Cardiac fibroblast (primary cell): ENCODE results near the gene FEN1.

Experiments used
- DNase-seq, 2 donors: peaks; one replicate each; pipeline versions ENCODE4 v3.0.0 to v3.0.0-alpha.2; 2010; ENCODE audit warnings: low read depth in 2 of 2
- H3K4me3 ChIP-seq, 2 donors: replicated peaks in 1 of 2; 1 replicate in 1 of 2; 2 replicates in 1 of 2; pipeline ENCODE4 v1.5.1; 2011; ENCODE audit warnings: low read depth in 2 of 2, low read length in 2 of 2, mild to moderate bottlenecking in 2 of 2, moderate library complexity in 1 of 2
- TF ChIP-seq, protein P1 (sequence below): IDR thresholded peaks from one replicate; pipeline ENCODE4 v1.5.1; 2011; ENCODE audit warnings: low read depth, mild to moderate bottlenecking, low read length, inconsistent platforms

FEN1 gene

DNA sequence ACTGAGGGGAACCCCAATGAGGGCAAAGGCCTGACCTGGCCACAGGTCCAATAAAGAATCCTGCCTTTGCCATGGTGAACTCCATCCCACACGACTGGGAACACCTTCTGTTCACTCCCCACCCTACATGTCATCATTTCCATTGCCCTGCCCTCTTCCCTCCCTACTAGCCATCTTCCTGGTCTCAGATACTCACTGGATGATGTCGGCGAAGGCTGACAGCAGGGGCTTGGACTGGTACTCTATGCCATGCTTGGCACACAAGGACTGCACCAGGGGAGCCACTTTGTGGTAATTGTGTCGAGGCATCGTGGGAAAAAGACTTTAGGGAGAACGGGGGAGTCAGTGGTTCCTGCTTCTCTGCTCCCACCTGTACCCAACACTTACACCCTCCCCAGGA, 9.9 kb downstream of the FEN1 start:
- no peak for DNase-seq
- no peak overlapping the region for H3K4me3 ChIP-seq
- TF ChIP-seq, protein P1, sequence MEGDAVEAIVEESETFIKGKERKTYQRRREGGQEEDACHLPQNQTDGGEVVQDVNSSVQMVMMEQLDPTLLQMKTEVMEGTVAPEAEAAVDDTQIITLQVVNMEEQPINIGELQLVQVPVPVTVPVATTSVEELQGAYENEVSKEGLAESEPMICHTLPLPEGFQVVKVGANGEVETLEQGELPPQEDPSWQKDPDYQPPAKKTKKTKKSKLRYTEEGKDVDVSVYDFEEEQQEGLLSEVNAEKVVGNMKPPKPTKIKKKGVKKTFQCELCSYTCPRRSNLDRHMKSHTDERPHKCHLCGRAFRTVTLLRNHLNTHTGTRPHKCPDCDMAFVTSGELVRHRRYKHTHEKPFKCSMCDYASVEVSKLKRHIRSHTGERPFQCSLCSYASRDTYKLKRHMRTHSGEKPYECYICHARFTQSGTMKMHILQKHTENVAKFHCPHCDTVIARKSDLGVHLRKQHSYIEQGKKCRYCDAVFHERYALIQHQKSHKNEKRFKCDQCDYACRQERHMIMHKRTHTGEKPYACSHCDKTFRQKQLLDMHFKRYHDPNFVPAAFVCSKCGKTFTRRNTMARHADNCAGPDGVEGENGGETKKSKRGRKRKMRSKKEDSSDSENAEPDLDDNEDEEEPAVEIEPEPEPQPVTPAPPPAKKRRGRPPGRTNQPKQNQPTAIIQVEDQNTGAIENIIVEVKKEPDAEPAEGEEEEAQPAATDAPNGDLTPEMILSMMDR: no peak

DNA sequence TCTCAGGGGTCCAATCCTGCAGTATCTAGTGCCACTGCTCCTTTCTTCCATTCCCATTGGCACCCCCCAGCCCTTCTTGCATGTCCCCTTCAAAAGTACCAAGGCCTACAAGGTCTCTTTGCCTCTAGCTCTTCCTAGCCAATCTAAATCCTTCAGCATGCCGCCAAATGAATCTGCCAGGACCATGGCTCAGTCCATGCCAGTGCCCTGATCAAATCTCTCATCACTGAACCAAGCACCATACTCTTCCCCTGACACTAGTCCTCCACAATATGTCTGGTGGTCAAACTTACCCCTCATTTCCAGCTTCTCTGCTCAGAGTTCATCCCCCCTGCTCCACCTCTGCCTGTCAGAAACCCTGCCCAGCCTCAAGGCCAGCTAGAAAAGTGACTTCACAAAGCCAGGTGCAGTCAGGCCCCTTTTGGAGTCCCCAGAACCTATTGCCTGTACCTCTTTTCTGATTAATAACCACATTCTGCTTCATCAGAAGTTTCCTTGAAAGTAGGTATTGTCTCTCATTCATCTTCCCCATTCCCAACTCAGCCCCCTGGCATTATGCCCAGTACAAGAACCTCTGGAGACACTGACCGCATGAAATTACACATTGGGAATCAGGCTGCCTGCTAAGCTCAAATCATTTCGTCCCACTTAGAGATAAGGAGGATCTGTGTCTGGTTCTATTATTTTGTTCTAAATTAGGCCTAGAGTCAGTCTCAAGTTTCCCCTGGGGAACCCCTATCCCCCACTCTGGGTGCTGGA, 11.4 kb downstream of the FEN1 start:
- DNase-seq: peak; percentile 55 to 70
- TF ChIP-seq, protein P1: no peak
- no peak overlapping the region for H3K4me3 ChIP-seq

DNA sequence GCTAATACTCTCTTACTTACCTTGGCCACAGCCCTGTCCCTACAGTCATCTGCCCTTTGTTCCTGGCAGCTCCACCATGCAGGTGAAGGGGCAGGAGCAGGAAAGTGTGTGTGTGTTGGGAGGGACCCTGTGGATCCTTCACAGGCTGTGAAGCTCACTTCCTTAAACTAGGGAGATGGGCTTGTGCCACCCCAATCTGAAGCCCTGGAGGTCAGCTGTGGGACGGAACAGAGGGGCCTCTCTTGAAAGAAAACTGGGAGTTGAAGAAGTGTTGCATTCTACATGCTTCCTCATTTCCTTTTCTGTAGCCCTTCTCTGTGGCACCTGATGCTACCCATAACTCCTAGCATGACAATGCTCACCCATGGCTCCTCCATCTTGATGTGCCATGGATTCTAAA, 12.4 kb downstream of the FEN1 start:
- no peak overlapping the region for H3K4me3 ChIP-seq
- TF ChIP-seq, protein P1: no peak
- no peak for DNase-seq

DNA sequence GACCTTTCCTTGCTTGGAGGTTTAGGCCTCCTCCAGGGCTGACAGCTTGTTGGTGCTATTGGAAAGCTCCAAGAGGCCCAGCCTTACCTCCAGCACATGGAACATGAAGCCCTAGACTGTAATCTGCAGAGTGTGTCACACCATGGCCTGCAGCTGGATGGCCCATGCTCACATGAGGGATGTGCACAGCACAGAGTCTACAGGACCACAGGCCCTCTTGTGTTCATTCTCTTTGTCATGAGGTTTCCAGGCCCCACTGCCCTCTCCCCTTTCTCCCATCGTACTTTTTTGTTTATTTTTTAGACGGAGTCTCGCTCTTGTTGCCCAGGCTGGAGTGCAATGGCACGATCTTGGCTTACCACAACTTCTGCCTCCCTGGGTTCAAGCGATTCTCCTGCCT, 14.1 kb downstream of the FEN1 start:
- no peak overlapping the region for H3K4me3 ChIP-seq
- no peak for DNase-seq
- TF ChIP-seq, protein P1: no peak

DNA sequence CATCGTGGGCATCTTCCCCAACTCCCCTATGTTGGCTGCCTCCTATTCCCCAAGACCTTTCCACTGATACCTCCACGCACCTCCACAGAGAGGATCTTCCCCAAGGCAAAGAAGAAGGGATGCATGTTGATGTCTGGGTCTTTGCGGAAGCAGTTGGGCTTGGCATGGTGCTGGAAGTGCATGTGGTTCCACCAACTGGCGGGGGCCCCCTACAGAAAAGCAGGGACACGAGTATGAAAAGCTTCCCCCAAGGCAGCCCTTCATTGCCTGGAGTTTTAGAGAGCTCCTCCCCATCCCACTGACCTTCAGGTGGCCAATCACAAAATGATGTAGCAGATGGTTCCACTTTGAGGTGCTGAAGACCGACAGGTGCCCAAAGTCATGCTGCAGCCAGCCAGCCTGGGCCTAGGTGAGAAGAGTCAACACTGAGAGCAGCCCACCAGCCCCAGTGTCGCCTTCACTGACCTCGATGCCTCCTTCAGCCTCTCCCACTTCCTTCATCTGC, 18.0 kb downstream of the FEN1 start:
- TF ChIP-seq, protein P1: no peak
- no peak overlapping the region for H3K4me3 ChIP-seq
- DNase-seq: no peak

DNA sequence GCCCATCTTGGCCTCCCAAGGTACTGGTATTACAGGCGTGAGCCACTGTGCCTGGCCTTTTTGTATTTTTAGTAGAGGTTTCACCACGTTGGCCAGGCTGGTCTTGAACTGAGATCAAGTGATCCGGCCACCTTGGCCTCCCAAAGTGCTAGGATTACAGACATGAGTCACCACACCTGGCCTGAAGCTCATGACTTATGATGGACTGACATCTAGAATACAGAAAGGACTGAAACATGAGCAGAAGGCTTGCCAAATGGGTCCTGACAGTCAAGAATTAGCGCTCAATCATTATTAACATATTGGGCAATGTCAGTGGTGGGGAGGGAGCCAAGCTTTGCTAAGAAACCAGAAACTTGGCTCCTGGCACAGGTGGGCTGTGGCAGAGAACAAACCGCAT, 19.1 kb downstream of the FEN1 start:
- TF ChIP-seq, protein P1: no peak
- H3K4me3 ChIP-seq: no peak overlapping the region
- DNase-seq: no peak
